Heart left ventricle (tissue), 13 donors: ENCODE data around the gene TGFB1.

Source experiments
- POLR2A ChIP-seq, 2 donors: fragments of 450-650 bp; IDR thresholded peaks; one replicate each; pipeline ENCODE4 v1.6.1; 2017; ENCODE audit warnings: antibody characterized with exemption in 2 of 2, mild to moderate bottlenecking in 2 of 2, moderate library complexity in 2 of 2
- TF ChIP-seq, protein P1 (sequence below), 12 donors: fragments of 200-600 bp; sonication (generic) in 4 of 12; IDR thresholded peaks; one replicate each; pipeline versions ENCODE4 v1.5.0 to v1.8.0; 2018 to 2022; ENCODE audit warnings: antibody characterized with exemption in 12 of 12, mild to moderate bottlenecking in 5 of 12
- donor health status: ischemic (EF 13 %, LVEDD 7.1; RV severe dilation, severe dysfunction).
- donor health status: DM: no; HTN: yes; CAD: no.
- donor health status: DM: no; HTN: no; CAD: no.
- donor health status: ischemic (EF 25% LVEDD 6.9; RV normal size, moderate dysfunction).
- donor health status: ischemic (EF 25% LVEDD 5.7; RV mildly dilated, moderate dysfunction).
- donor health status: ischemic (EF 35%, LVEDD 5.7; RV mildly dilated, moderate dysfunction).
- donor health status: nonischemic (EF 11% LVEDD 7.7; RV severe dilation, severe dysfunction).
- donor health status: DM: yes; HTN: yes; CAD: no.
- donor health status: PGD.
- donor health status: ischemic (EF 29% LVEDD 5.4; RV normal size, mild dysfunction).
- donor health status: nonischemic (EF 23%, LVEDD 6.1; RV moderate dilation, normal function).

- TF ChIP-seq, protein P1, sequence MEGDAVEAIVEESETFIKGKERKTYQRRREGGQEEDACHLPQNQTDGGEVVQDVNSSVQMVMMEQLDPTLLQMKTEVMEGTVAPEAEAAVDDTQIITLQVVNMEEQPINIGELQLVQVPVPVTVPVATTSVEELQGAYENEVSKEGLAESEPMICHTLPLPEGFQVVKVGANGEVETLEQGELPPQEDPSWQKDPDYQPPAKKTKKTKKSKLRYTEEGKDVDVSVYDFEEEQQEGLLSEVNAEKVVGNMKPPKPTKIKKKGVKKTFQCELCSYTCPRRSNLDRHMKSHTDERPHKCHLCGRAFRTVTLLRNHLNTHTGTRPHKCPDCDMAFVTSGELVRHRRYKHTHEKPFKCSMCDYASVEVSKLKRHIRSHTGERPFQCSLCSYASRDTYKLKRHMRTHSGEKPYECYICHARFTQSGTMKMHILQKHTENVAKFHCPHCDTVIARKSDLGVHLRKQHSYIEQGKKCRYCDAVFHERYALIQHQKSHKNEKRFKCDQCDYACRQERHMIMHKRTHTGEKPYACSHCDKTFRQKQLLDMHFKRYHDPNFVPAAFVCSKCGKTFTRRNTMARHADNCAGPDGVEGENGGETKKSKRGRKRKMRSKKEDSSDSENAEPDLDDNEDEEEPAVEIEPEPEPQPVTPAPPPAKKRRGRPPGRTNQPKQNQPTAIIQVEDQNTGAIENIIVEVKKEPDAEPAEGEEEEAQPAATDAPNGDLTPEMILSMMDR (IDR thresholded peaks at IDR 0.05): no peak
- no peak for TF ChIP-seq POLR2A (IDR thresholded peaks at IDR 0.05)
These were observed 18.9 kb downstream of the TGFB1 start for GRCh38 chr19:41334793-41335192.
